Right atrium auricular region (tissue), 2 donors: Measurements from ENCODE around the gene FAM120A. TPM values are rescaled to one million over a fixed set of nuclear protein-coding genes. Genes with fewer than 3 reads are reported as not detected.

Experiments
- DNase-seq: peaks from one replicate; pipeline ENCODE4 v3.0.0-alpha.2; 2019; ENCODE audit warnings: low spot score
- H3K27ac ChIP-seq, 2 donors: fragments of 200-600 bp; sonication (generic); 1 replicate in 1 of 2; 2 replicates in 1 of 2; pipeline ENCODE4 v1.5.1; 2016 to 2019
- H3K27me3 ChIP-seq, 2 donors: fragments of 200-600 bp; sonication (generic); one replicate each; pipeline versions ENCODE4 v1.5.1 to v1.6.0; 2017 to 2019
- H3K36me3 ChIP-seq: fragments of 200-600 bp; sonication (generic); one replicate; pipeline ENCODE4 v1.5.1; 2016
- H3K4me1 ChIP-seq, 2 donors: fragments of 200-600 bp; sonication (generic); one replicate each; pipeline versions ENCODE4 v1.5.1 to v1.6.0; 2017 to 2019
- H3K4me3 ChIP-seq, 2 donors: fragments of 200-600 bp; sonication (generic); 1 replicate in 1 of 2; 2 replicates in 1 of 2; pipeline ENCODE4 v1.5.1; 2017 to 2019; ENCODE audit warnings: mild to moderate bottlenecking in 1 of 2, moderate library complexity in 1 of 2
- H3K9me3 ChIP-seq, 2 donors: fragments of 200-600 bp; sonication (generic); one replicate each; pipeline ENCODE4 v1.5.1; 2019
- total RNA-seq, 2 donors: library from RNA; depleted of rRNA; stranded (reverse); fragments of >200 nt; gene quantifications; one replicate each; pipeline ENCODE4 v1.1.0, GENCODE V29; 2016
- TF ChIP-seq, protein P1 (sequence below), 2 donors: fragments of 200-600 bp; sonication (generic); IDR thresholded peaks; one replicate each; pipeline ENCODE4 v1.5.1; 2019; ENCODE audit warnings: antibody characterized with exemption in 2 of 2

Gene FAM120A
- total RNA-seq, 2 donors from 2014 or later: 79.1 to 88.7 TPM

GRCh38 chr9:93463638-93464248, 12.3 kb downstream of the FAM120A start:
- DNase-seq: no peak
- Histone ChIP-seq H3K36me3 (no peaks in the 10 kb centered on the region), H3K27ac (peak overlapping the region in 1 of 2 donors; percentile 45), H3K4me1 (peaks cover 0 to 75% of the 10 kb centered on the region in 2 donors), H3K27me3 (no peaks in the 10 kb centered on the region), H3K9me3 (no peaks in the 10 kb centered on the region), H3K4me3 (no peak overlapping the region)
- TF ChIP-seq, protein P1, sequence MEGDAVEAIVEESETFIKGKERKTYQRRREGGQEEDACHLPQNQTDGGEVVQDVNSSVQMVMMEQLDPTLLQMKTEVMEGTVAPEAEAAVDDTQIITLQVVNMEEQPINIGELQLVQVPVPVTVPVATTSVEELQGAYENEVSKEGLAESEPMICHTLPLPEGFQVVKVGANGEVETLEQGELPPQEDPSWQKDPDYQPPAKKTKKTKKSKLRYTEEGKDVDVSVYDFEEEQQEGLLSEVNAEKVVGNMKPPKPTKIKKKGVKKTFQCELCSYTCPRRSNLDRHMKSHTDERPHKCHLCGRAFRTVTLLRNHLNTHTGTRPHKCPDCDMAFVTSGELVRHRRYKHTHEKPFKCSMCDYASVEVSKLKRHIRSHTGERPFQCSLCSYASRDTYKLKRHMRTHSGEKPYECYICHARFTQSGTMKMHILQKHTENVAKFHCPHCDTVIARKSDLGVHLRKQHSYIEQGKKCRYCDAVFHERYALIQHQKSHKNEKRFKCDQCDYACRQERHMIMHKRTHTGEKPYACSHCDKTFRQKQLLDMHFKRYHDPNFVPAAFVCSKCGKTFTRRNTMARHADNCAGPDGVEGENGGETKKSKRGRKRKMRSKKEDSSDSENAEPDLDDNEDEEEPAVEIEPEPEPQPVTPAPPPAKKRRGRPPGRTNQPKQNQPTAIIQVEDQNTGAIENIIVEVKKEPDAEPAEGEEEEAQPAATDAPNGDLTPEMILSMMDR (IDR thresholded peaks at IDR 0.05): no peak

- H3K27ac ChIP-seq: peak overlapping the region; percentile 45 to 64
- DNase-seq: no peak
- H3K36me3 ChIP-seq: no peaks in the 10 kb centered on the region
- no peaks in the 10 kb centered on the region for H3K27me3 ChIP-seq
- H3K4me3 ChIP-seq: no peak overlapping the region
- peaks cover 0 to 75% of the 10 kb centered on the region in 2 donors for H3K4me1 ChIP-seq
- H3K9me3 ChIP-seq: no peaks in the 10 kb centered on the region
- TF ChIP-seq, protein P1 (IDR thresholded peaks at IDR 0.05): no peak
These were observed 12.9 kb downstream of the FAM120A start for GRCh38 chr9:93464395-93464794.

DNA sequence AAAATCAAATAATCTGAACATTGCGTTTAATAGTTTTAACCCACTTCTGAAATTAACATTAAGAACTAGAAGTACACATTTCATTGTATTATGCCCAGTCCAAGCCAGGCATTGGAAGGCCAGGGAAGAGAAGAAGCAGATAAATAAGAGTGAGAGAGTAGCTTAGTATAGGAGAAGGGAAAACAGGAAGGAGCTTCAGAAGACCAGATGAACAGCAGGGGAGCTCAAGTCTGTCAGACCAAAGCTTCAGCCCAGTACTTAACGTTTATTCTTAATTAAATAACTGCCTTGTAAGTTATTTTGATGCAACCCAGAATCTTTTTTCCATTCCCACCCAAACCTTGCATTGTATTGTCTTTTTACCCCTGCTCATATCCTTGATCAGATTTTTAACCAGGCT, 13.4 kb downstream of the FAM120A start:
- Histone ChIP-seq H3K36me3 (no peaks in the 10 kb centered on the region), H3K9me3 (no peaks in the 10 kb centered on the region), H3K4me3 (no peak overlapping the region), H3K27ac (peak overlapping the region; percentile 45 to 64), H3K4me1 (peaks cover 0 to 75% of the 10 kb centered on the region in 2 donors), H3K27me3 (no peaks in the 10 kb centered on the region)
- TF ChIP-seq, protein P1 (IDR thresholded peaks at IDR 0.05): no peak
- no peak for DNase-seq

GRCh38 chr9:93465855-93466254, 14.4 kb downstream of the FAM120A start:
- no peaks in the 10 kb centered on the region for H3K9me3 ChIP-seq
- H3K4me3 ChIP-seq: no peak overlapping the region
- H3K27me3 ChIP-seq: no peaks in the 10 kb centered on the region
- TF ChIP-seq, protein P1 (IDR thresholded peaks at IDR 0.05): no peak
- peak overlapping the region; percentile 45 to 64 for H3K27ac ChIP-seq
- H3K36me3 ChIP-seq: no peaks in the 10 kb centered on the region
- peaks cover 0 to 76% of the 10 kb centered on the region in 2 donors for H3K4me1 ChIP-seq
- no peak for DNase-seq

DNA sequence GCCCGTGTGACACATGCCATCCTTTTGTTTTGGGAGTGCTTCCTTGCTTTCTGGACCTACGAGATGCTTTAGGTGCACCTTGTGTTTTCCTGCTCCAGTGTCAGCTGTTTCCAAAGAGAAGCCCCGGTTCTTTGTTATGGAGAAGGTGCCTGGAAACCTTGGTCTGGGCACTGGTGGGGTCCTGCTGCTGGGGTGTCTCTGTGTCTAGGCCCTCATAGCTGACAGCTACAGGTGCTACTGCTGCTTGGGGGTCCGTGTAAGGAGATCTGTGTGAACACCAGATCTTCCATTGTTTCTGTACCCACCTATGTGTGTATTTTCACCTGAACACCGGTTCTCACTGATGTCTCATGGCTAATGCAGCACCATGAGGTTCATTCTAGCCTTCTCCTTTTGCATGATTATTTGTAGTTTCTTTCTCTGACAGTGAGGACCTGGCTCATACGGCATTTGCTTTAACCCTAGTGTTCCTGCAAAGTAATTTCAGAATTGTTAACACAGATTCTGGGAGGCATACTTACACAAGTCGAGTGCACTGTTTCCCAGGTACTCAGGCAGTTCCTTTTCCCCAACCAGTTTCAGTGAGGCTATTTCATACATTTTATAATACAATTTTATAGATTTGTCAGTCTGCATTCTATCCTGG, 15.1 kb downstream of the FAM120A start:
- H3K36me3 ChIP-seq: no peaks in the 10 kb centered on the region
- peak overlapping the region; percentile 45 to 64 for H3K27ac ChIP-seq
- H3K27me3 ChIP-seq: no peaks in the 10 kb centered on the region
- TF ChIP-seq, protein P1 (IDR thresholded peaks at IDR 0.05): no peak
- no peak overlapping the region for H3K4me3 ChIP-seq
- H3K9me3 ChIP-seq: no peaks in the 10 kb centered on the region
- no peak for DNase-seq
- peaks cover 0 to 82% of the 10 kb centered on the region in 2 donors for H3K4me1 ChIP-seq
